PC-3 (cell line): Measurements from ENCODE around the gene RALB. TPM values are rescaled to one million over a fixed set of nuclear protein-coding genes. Genes with fewer than 3 reads are reported as not detected.

Experiments
- ATAC-seq: fragments of 200-7000 bp; cut with Tn5 transposase; 2 replicates; pipeline ENCODE4 v1.9.1; 2020; ENCODE audit warnings: mild to moderate bottlenecking, moderate library complexity
- BruUV-seq: library from RNA; stranded (reverse); fragments of 400-500 nt; replicated peaks from 2 replicates; lab custom pipeline; 2021; lab: Mats Ljungman, UMichigan
- CTCF ChIA-PET: fragments of 300-600 bp; sonication (Branson Sonifier 250); formaldehyde crosslinking; loops from one replicate; lab custom pipeline; 2022; ENCODE audit warnings: antibody characterized with exemption; lab: Charles Lee
- POLR2A ChIA-PET: fragments of 300-600 bp; sonication (Branson Sonifier 250); formaldehyde crosslinking; loops from one replicate; lab custom pipeline; 2022; ENCODE audit warnings: antibody characterized with exemption; ENCODE audit not compliant: unreplicated experiment; lab: Charles Lee
- DNase-seq: peaks from one replicate; pipeline ENCODE4 v3.0.0-alpha.2; 2015
- H2AFZ ChIP-seq: fragments of 300-600 bp; sonication (generic); 2 replicates; pipeline ENCODE4 v1.6.0; 2016; ENCODE audit warnings: antibody characterized with exemption, low read length
- H3F3A ChIP-seq: fragments of 300-600 bp; sonication (generic); one replicate; pipeline ENCODE4 v1.6.0; 2017; ENCODE audit warnings: antibody characterized with exemption, low read length, control low read depth, mild to moderate bottlenecking; ENCODE audit not compliant: unreplicated experiment
- H3K27ac ChIP-seq: fragments of 300-600 bp; sonication (generic); 2 replicates; pipeline ENCODE4 v1.5.1; 2016; ENCODE audit warnings: mild to moderate bottlenecking, low read length
- H3K27me3 ChIP-seq: fragments of 300-600 bp; sonication (generic); 2 replicates; pipeline ENCODE4 v1.6.1; 2016; ENCODE audit warnings: low read length, mixed read lengths
- H3K36me3 ChIP-seq: fragments of 300-600 bp; sonication (generic); 2 replicates; pipeline ENCODE4 v1.6.1; 2016; ENCODE audit warnings: low read depth, mixed run types, low read length, mixed read lengths
- H3K4me1 ChIP-seq: fragments of 300-600 bp; sonication (generic); 2 replicates; pipeline ENCODE4 v1.5.1; 2016; ENCODE audit warnings: low read length; ENCODE audit not compliant: insufficient read depth
- H3K4me2 ChIP-seq: fragments of 300-600 bp; sonication (generic); 2 replicates; pipeline ENCODE4 v1.6.0; 2016; ENCODE audit warnings: low read length
- H3K4me3 ChIP-seq: fragments of 300-600 bp; sonication (generic); 2 replicates; pipeline ENCODE4 v1.5.1; 2016; ENCODE audit warnings: mild to moderate bottlenecking, low read length, mixed read lengths
- H3K79me2 ChIP-seq: fragments of 300-600 bp; sonication (generic); 2 replicates; pipeline ENCODE4 v1.6.1; 2017; ENCODE audit warnings: low read length, mixed read lengths
- H3K9ac ChIP-seq: fragments of 300-600 bp; sonication (generic); 2 replicates; pipeline ENCODE4 v1.6.0; 2016; ENCODE audit warnings: mild to moderate bottlenecking, low read length
- H3K9me2 ChIP-seq: fragments of 300-600 bp; sonication (generic); replicated peaks from 2 replicates; pipeline ENCODE4 v1.6.1; 2016; ENCODE audit warnings: mixed run types, low read length, mixed read lengths
- H3K9me3 ChIP-seq: fragments of 300-600 bp; sonication (generic); 2 replicates; pipeline ENCODE4 v1.6.1; 2016; ENCODE audit warnings: low read length, mixed read lengths
- H4K20me1 ChIP-seq: fragments of 300-600 bp; sonication (generic); 2 replicates; pipeline ENCODE4 v1.6.1; 2016; ENCODE audit warnings: low read length, mixed read lengths
- EZH2 ChIP-seq: fragments of 300-600 bp; sonication (generic); IDR thresholded peaks from one replicate; pipeline ENCODE4 v1.6.1; 2017; ENCODE audit warnings: antibody characterized with exemption, mild to moderate bottlenecking, low read length; ENCODE audit not compliant: unreplicated experiment
- EZH2phosphoT487 ChIP-seq: fragments of 300-600 bp; sonication (generic); IDR thresholded peaks from 2 replicates; pipeline ENCODE4 v1.6.1; 2018; ENCODE audit warnings: mild to moderate bottlenecking, antibody characterized with exemption, low read length, borderline replicate concordance
- intact Hi-C: fragments of 100-400 bp; cut with micrococcal nuclease; formaldehyde crosslinking; loops from 2 replicates; pipeline ENCODE4 v1.9.0; 2023
- total RNA-seq: library from RNA; depleted of rRNA; stranded (reverse); fragments of >200 nt; gene quantifications from 2 replicates; pipeline ENCODE4 v1.2.3, GENCODE V29; 2014
- TF ChIP-seq, protein P1 (sequence below): fragments of 300-600 bp; sonication (generic); conservative IDR thresholded peaks from 2 replicates; pipeline ENCODE4 v1.5.1; 2017; ENCODE audit warnings: antibody characterized with exemption, low read depth, mild to moderate bottlenecking, low read length

RALB gene
- total RNA-seq, 1 experiment from 2014 or later: 57.9 TPM

DNA sequence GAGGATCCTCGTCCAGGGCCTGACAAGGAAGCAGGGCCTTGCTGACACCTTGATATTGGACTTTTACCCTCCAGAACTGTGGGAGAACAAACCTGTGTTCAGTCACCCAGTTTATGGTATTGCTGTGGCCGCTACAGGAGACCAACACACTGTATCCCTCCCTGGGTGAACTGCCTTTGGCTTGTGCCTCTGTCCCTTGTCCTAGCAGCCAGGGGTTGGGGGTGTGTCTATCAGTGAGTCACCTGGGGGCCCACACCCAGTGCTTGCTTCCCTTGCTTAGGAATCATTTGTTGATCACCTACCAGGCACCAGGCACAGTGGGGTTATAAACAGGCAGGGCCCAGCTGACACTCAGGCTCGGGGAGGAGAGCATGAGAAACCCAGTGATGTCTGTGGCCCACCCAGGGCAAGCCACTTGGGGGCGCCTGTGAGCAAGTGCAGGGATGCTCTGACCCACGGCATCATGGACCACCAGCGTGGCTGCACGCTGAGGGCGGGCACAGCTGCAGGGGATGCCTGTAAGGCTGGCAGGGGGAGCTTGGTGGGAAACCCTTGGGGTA is 46.5 kb upstream of the RALB start:
- Histone ChIP-seq H3K4me1 (no peaks in the 10 kb centered on the region), H3F3A (no peaks in the 10 kb centered on the region), H3K27me3 (no peaks in the 10 kb centered on the region), H3K9me2 (no peaks in the 10 kb centered on the region), H3K9ac (no peak overlapping the region), H3K27ac (no peak overlapping the region), H2AFZ (no peak overlapping the region), H3K4me2 (no peak overlapping the region), H3K9me3 (no peaks in the 10 kb centered on the region), H3K36me3 (no peaks in the 10 kb centered on the region), H4K20me1 (no peaks in the 10 kb centered on the region), H3K79me2 (no peaks in the 10 kb centered on the region), H3K4me3 (no peak overlapping the region)
- ChIA-PET POLR2A (no interaction called here), CTCF (no interaction called here)
- no peak for TF ChIP-seq EZH2phosphoT487
- TF ChIP-seq, protein P1, sequence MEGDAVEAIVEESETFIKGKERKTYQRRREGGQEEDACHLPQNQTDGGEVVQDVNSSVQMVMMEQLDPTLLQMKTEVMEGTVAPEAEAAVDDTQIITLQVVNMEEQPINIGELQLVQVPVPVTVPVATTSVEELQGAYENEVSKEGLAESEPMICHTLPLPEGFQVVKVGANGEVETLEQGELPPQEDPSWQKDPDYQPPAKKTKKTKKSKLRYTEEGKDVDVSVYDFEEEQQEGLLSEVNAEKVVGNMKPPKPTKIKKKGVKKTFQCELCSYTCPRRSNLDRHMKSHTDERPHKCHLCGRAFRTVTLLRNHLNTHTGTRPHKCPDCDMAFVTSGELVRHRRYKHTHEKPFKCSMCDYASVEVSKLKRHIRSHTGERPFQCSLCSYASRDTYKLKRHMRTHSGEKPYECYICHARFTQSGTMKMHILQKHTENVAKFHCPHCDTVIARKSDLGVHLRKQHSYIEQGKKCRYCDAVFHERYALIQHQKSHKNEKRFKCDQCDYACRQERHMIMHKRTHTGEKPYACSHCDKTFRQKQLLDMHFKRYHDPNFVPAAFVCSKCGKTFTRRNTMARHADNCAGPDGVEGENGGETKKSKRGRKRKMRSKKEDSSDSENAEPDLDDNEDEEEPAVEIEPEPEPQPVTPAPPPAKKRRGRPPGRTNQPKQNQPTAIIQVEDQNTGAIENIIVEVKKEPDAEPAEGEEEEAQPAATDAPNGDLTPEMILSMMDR: peak; percentile 61
- no TSS peak for BruUV-seq
- DNase-seq (peak; percentile 11), ATAC-seq (peak; percentile 25)
- intact Hi-C loops: no loop called here

- Histone ChIP-seq H3K9me3 (no peaks in the 10 kb centered on the region), H2AFZ (no peak overlapping the region), H3K9ac (no peak overlapping the region), H3K36me3 (no peaks in the 10 kb centered on the region), H3K4me1 (no peaks in the 10 kb centered on the region), H3K4me3 (no peak overlapping the region), H3K9me2 (no peaks in the 10 kb centered on the region), H4K20me1 (no peaks in the 10 kb centered on the region), H3K4me2 (no peak overlapping the region), H3F3A (no peaks in the 10 kb centered on the region), H3K27ac (no peak overlapping the region), H3K79me2 (no peaks in the 10 kb centered on the region), H3K27me3 (no peaks in the 10 kb centered on the region)
- no peak for ATAC-seq
- intact Hi-C loops: no loop called here
- TF ChIP-seq EZH2 (no peak), EZH2phosphoT487 (no peak)
- TF ChIP-seq, protein P1: no peak
- no TSS peak for BruUV-seq
- POLR2A ChIA-PET: no interaction called here
- CTCF ChIA-PET: no interaction called here
- no peak for DNase-seq
These were observed 44.0 kb upstream of the RALB start for GRCh38 chr2:120208381-120209353.
